Keratinocyte (primary cell): Measurements from ENCODE around the gene FAM120A. TPM values are rescaled to one million over a fixed set of nuclear protein-coding genes. Genes with fewer than 3 reads are reported as not detected.

ENCODE experiments used
- DNase-seq: peaks from one replicate; pipeline ENCODE4 v3.0.0-alpha.2; 2011; ENCODE audit warnings: low read depth, missing footprints, low spot score
- FAIRE-seq: peaks from 2 replicates; lab custom pipeline; 2011; peaks lifted over from hg19 to GRCh38; lab: Jason Lieb, UNC
- H2AFZ ChIP-seq: 2 replicates; pipeline ENCODE4 v1.6.0; 2012; ENCODE audit warnings: low read length, control low read depth, inconsistent platforms; ENCODE audit not compliant: control insufficient read depth
- H3K27ac ChIP-seq: 2 replicates; pipeline ENCODE4 v1.5.1; 2011; ENCODE audit warnings: low read length; ENCODE audit not compliant: control insufficient read depth, insufficient read depth
- H3K27me3 ChIP-seq: 3 replicates; pipeline ENCODE4 v1.6.0; 2011; ENCODE audit warnings: low read length; ENCODE audit not compliant: control insufficient read depth, insufficient read depth; ENCODE audit errors: extremely low read depth
- H3K36me3 ChIP-seq, 2 experiments: 2 replicates in 1 of 2; 3 replicates in 1 of 2; pipeline ENCODE4 v1.5.1; 2011; ENCODE audit warnings: low read length in 2 of 2, mild to moderate bottlenecking in 1 of 2; ENCODE audit not compliant: control insufficient read depth in 2 of 2, insufficient read depth in 2 of 2; ENCODE audit errors: extremely low read depth in 1 of 2
- H3K4me1 ChIP-seq: 3 replicates; pipeline ENCODE4 v1.5.1; 2011; ENCODE audit warnings: low read length; ENCODE audit not compliant: control insufficient read depth, insufficient read depth; ENCODE audit errors: extremely low read depth
- H3K4me2 ChIP-seq: 3 replicates; pipeline ENCODE4 v1.6.0; 2011; ENCODE audit warnings: low read depth, low read length; ENCODE audit not compliant: control insufficient read depth, insufficient read depth; ENCODE audit errors: extremely low read depth
- H3K4me3 ChIP-seq, 3 experiments: fragments of 200-600 bp in 1 of 3; sonication (generic) in 1 of 3; 2 replicates in 2 of 3; 3 replicates in 1 of 3; pipeline ENCODE4 v1.5.1; 2011 to 2016; ENCODE audit warnings: low read length in 3 of 3, mild to moderate bottlenecking in 3 of 3, control low read depth in 2 of 3, inconsistent platforms in 1 of 3, low read depth in 1 of 3, mixed read lengths in 1 of 3, mixed run types in 1 of 3, moderate library complexity in 1 of 3; ENCODE audit not compliant: control insufficient read depth in 2 of 3, insufficient read depth in 2 of 3; ENCODE audit errors: extremely low read depth in 1 of 3
- H3K79me2 ChIP-seq: 2 replicates; pipeline ENCODE4 v1.6.0; 2012; ENCODE audit warnings: low read length; ENCODE audit not compliant: control insufficient read depth, insufficient read depth
- H3K9ac ChIP-seq: 3 replicates; pipeline ENCODE4 v1.6.0; 2011; ENCODE audit warnings: low read length; ENCODE audit not compliant: control insufficient read depth, insufficient read depth; ENCODE audit errors: extremely low read depth
- H3K9me1 ChIP-seq: 3 replicates; pipeline ENCODE4 v1.6.0; 2011; ENCODE audit warnings: low read length; ENCODE audit not compliant: control insufficient read depth, insufficient read depth; ENCODE audit errors: extremely low read depth
- H3K9me3 ChIP-seq: 2 replicates; pipeline ENCODE4 v1.5.1; 2012; ENCODE audit warnings: low read depth, low read length; ENCODE audit not compliant: control insufficient read depth
- H4K20me1 ChIP-seq: 3 replicates; pipeline ENCODE4 v1.6.0; 2011; ENCODE audit warnings: low read length; ENCODE audit not compliant: control insufficient read depth, insufficient read depth; ENCODE audit errors: extremely low read depth
- CTCF ChIP-seq, 3 experiments: IDR thresholded peaks in 1 of 3; conservative IDR thresholded peaks in 1 of 3; optimal IDR thresholded peaks in 1 of 3; 2 replicates in 2 of 3; 3 replicates in 1 of 3; pipeline versions ENCODE3 to v1.5.1; 2011; ENCODE audit warnings: low read length in 3 of 3, mild to moderate bottlenecking in 3 of 3, moderate library complexity in 2 of 3, control low read depth in 1 of 3, inconsistent platforms in 1 of 3; ENCODE audit not compliant: insufficient read depth in 2 of 3; ENCODE audit errors: extremely low read depth in 1 of 3
- EZH2 ChIP-seq: IDR thresholded peaks from one replicate; pipeline ENCODE4 v1.6.1; 2012; ENCODE audit warnings: inconsistent platforms, mild to moderate bottlenecking, low read length, moderate library complexity
- dilution Hi-C: fragments of 300-500 bp; cut with MboI; formaldehyde crosslinking; loops from one replicate; pipeline ENCODE4 v1.7.0; 2020; ENCODE audit warnings: low sequenced_read_pairs; ENCODE audit not compliant: extremely low pct_ligation_motif_present
- polyA plus RNA-seq, 5 experiments: library from polyadenylated mRNA; depleted of rRNA in 3 of 5; stranded (reverse) in 3 of 5; stranded (forward) in 1 of 5; unstranded in 1 of 5; fragments of >200 nt; gene quantifications; 1 replicate in 1 of 5; 2 replicates in 3 of 5; 3 replicates in 1 of 5; pipeline versions ENCODE4 v1.2.1 to v1.2.3, GENCODE V29; 2011 to 2012; ENCODE audit warnings: missing spikeins in 2 of 5, low read depth in 1 of 5, low replicate concordance in 1 of 5

Gene FAM120A
- polyA plus RNA-seq, 1 donor (not counting 4 experiments of a cell fraction or from before 2014, with no cell fraction given), result 79.2 TPM

GRCh38 chr9:93471124-93471523 lies 19.6 kb downstream of the FAM120A start:
- DNase-seq (no peak), FAIRE-seq (no peak)
- Histone ChIP-seq H3K36me3 (peaks cover 2% of the 10 kb centered on the region in 2 experiments), H3K4me1 (peaks cover 33% of the 10 kb centered on the region), H3K27me3 (no peaks in the 10 kb centered on the region), H3K4me3 (no peak overlapping the region), H3K9me3 (no peaks in the 10 kb centered on the region), H3K4me2 (no peak overlapping the region), H3K27ac (no peak overlapping the region), H3K79me2 (peaks cover 85% of the 10 kb centered on the region), H4K20me1 (peaks cover 14% of the 10 kb centered on the region), H3K9ac (no peak overlapping the region), H3K9me1 (peaks cover 3% of the 10 kb centered on the region), H2AFZ (no peak overlapping the region)
- no peak for TF ChIP-seq EZH2
- no peak for TF ChIP-seq CTCF (optimal IDR thresholded peaks at IDR 0.05 in 1 of 3, IDR thresholded peaks at IDR 0.05 in 1 of 3, conservative IDR thresholded peaks at IDR 0.05 in 1 of 3; ENCODE audit: extremely low read depth in 1 of 3, insufficient read depth in 2 of 3, low read length in 3 of 3)
- dilution Hi-C loops, result no loop called here

DNA sequence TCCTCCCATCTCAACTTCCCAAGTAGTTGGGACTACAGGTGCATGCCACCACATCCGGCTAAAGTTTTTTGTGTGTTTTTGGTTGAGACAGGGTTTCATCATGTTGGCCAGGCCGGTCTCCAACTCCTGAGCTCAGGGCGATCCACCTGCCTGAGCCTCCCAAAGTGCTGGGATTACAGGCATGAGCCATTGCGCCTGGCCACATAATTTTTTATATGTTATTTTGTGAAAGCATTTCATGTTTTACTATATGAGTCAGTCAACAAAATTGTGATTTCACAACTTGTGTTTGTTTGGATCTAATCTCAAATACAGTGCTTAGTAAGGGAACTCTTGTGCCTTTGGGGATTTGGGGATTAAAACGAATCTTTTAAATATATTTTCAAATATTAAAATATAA lies 21.9 kb downstream of the FAM120A start:
- DNase-seq (no peak), FAIRE-seq (no peak)
- Histone ChIP-seq H3K27me3 (no peaks in the 10 kb centered on the region), H3K4me1 (peaks cover 15% of the 10 kb centered on the region), H3K27ac (no peak overlapping the region), H4K20me1 (peaks cover 5% of the 10 kb centered on the region), H3K4me2 (no peak overlapping the region), H3K9me1 (no peaks in the 10 kb centered on the region), H3K4me3 (no peak overlapping the region), H3K9me3 (no peaks in the 10 kb centered on the region), H2AFZ (no peak overlapping the region), H3K9ac (no peak overlapping the region), H3K79me2 (peaks cover 81% of the 10 kb centered on the region), H3K36me3 (peaks cover 4 to 5% of the 10 kb centered on the region in 2 experiments)
- dilution Hi-C loops, result no loop called here
- TF ChIP-seq EZH2 (no peak), CTCF (optimal IDR thresholded peaks at IDR 0.05 in 1 of 3, IDR thresholded peaks at IDR 0.05 in 1 of 3, conservative IDR thresholded peaks at IDR 0.05 in 1 of 3; ENCODE audit: extremely low read depth in 1 of 3, insufficient read depth in 2 of 3, low read length in 3 of 3) (no peak)
